ENCODE results near the gene DACH1.

Gene DACH1

GRCh38 chr13:71483733-71484132, 383.3 kb downstream of the DACH1 start:
- no peaks in the 10 kb centered on the region for H3K9me3 Mint-ChIP-seq
- no peak overlapping the region for H3K4me3 Mint-ChIP-seq
- H3K4me1 Mint-ChIP-seq (ENCODE audit: low read depth), result no peaks in the 10 kb centered on the region
- H3K27ac Mint-ChIP-seq, result no peak overlapping the region
- no peaks in the 10 kb centered on the region for H3K27me3 Mint-ChIP-seq (ENCODE audit: low read depth)
- H3K36me3 Mint-ChIP-seq (ENCODE audit: low read depth), result no peaks in the 10 kb centered on the region
- no peak for DNase-seq (ENCODE audit: low spot score)

- Mint-ChIP-seq H3K27ac (no peak overlapping the region), H3K9me3 (no peaks in the 10 kb centered on the region), H3K4me3 (no peak overlapping the region), H3K27me3 (ENCODE audit: low read depth) (no peaks in the 10 kb centered on the region), H3K4me1 (ENCODE audit: low read depth) (no peaks in the 10 kb centered on the region), H3K36me3 (ENCODE audit: low read depth) (no peaks in the 10 kb centered on the region)
- no peak for DNase-seq (ENCODE audit: low spot score)
Observed at GRCh38 chr13:71481501-71481900, 385.5 kb downstream of the DACH1 start.

GRCh38 chr13:71481046-71481445, 386.0 kb downstream of the DACH1 start:
- Mint-ChIP-seq H3K27me3 (ENCODE audit: low read depth) (no peaks in the 10 kb centered on the region), H3K4me1 (ENCODE audit: low read depth) (no peaks in the 10 kb centered on the region), H3K27ac (no peak overlapping the region), H3K9me3 (no peaks in the 10 kb centered on the region), H3K36me3 (ENCODE audit: low read depth) (no peaks in the 10 kb centered on the region), H3K4me3 (no peak overlapping the region)
- no peak for DNase-seq (ENCODE audit: low spot score)

- no peak for DNase-seq (ENCODE audit: low spot score)
- Mint-ChIP-seq H3K4me1 (ENCODE audit: low read depth) (no peaks in the 10 kb centered on the region), H3K9me3 (no peaks in the 10 kb centered on the region), H3K4me3 (no peak overlapping the region), H3K27me3 (ENCODE audit: low read depth) (no peaks in the 10 kb centered on the region), H3K36me3 (ENCODE audit: low read depth) (no peaks in the 10 kb centered on the region), H3K27ac (no peak overlapping the region)
Observed at GRCh38 chr13:71477735-71478134, 389.3 kb downstream of the DACH1 start.

GRCh38 chr13:71474936-71475335, 392.1 kb downstream of the DACH1 start:
- Mint-ChIP-seq H3K36me3 (ENCODE audit: low read depth) (no peaks in the 10 kb centered on the region), H3K27ac (no peak overlapping the region), H3K27me3 (ENCODE audit: low read depth) (no peaks in the 10 kb centered on the region), H3K4me1 (ENCODE audit: low read depth) (no peaks in the 10 kb centered on the region), H3K9me3 (no peaks in the 10 kb centered on the region), H3K4me3 (no peak overlapping the region)
- no peak for DNase-seq (ENCODE audit: low spot score)

GRCh38 chr13:71469626-71470025, 397.4 kb downstream of the DACH1 start:
- Mint-ChIP-seq H3K4me3 (no peak overlapping the region), H3K27me3 (ENCODE audit: low read depth) (no peaks in the 10 kb centered on the region), H3K9me3 (no peaks in the 10 kb centered on the region), H3K27ac (no peak overlapping the region), H3K36me3 (ENCODE audit: low read depth) (no peaks in the 10 kb centered on the region), H3K4me1 (ENCODE audit: low read depth) (no peaks in the 10 kb centered on the region)
- DNase-seq (ENCODE audit: low spot score), result no peak

GRCh38 chr13:71464686-71465085, 402.3 kb downstream of the DACH1 start:
- Mint-ChIP-seq H3K27ac (no peak overlapping the region), H3K4me3 (no peak overlapping the region), H3K27me3 (ENCODE audit: low read depth) (no peaks in the 10 kb centered on the region), H3K4me1 (ENCODE audit: low read depth) (peaks cover 3% of the 10 kb centered on the region), H3K9me3 (no peaks in the 10 kb centered on the region), H3K36me3 (ENCODE audit: low read depth) (no peaks in the 10 kb centered on the region)
- no peak for DNase-seq (ENCODE audit: low spot score)

- H3K27me3 Mint-ChIP-seq (ENCODE audit: low read depth), result no peaks in the 10 kb centered on the region
- no peak for DNase-seq (ENCODE audit: low spot score)
- peaks cover 3% of the 10 kb centered on the region for H3K4me1 Mint-ChIP-seq (ENCODE audit: low read depth)
- H3K4me3 Mint-ChIP-seq, result no peak overlapping the region
- no peaks in the 10 kb centered on the region for H3K9me3 Mint-ChIP-seq
- no peak overlapping the region for H3K27ac Mint-ChIP-seq
- no peaks in the 10 kb centered on the region for H3K36me3 Mint-ChIP-seq (ENCODE audit: low read depth)
Observed at GRCh38 chr13:71461892-71462291, 405.1 kb downstream of the DACH1 start.

GRCh38 chr13:71460211-71460610, 406.8 kb downstream of the DACH1 start:
- no peaks in the 10 kb centered on the region for H3K36me3 Mint-ChIP-seq (ENCODE audit: low read depth)
- H3K9me3 Mint-ChIP-seq, result no peaks in the 10 kb centered on the region
- no peak for DNase-seq (ENCODE audit: low spot score)
- H3K27me3 Mint-ChIP-seq (ENCODE audit: low read depth), result no peaks in the 10 kb centered on the region
- no peak overlapping the region for H3K27ac Mint-ChIP-seq
- no peak overlapping the region for H3K4me3 Mint-ChIP-seq
- peaks cover 3% of the 10 kb centered on the region for H3K4me1 Mint-ChIP-seq (ENCODE audit: low read depth)

- Mint-ChIP-seq H3K27me3 (ENCODE audit: low read depth) (no peaks in the 10 kb centered on the region), H3K4me1 (ENCODE audit: low read depth) (peaks cover 3% of the 10 kb centered on the region), H3K36me3 (ENCODE audit: low read depth) (no peaks in the 10 kb centered on the region), H3K27ac (no peak overlapping the region), H3K9me3 (no peaks in the 10 kb centered on the region), H3K4me3 (no peak overlapping the region)
- DNase-seq (ENCODE audit: low spot score), result no peak
Observed at GRCh38 chr13:71459708-71460107, 407.3 kb downstream of the DACH1 start.

- H3K27me3 Mint-ChIP-seq (ENCODE audit: low read depth), result no peaks in the 10 kb centered on the region
- H3K4me1 Mint-ChIP-seq (ENCODE audit: low read depth), result peaks cover 3% of the 10 kb centered on the region
- H3K27ac Mint-ChIP-seq, result no peak overlapping the region
- no peak for DNase-seq (ENCODE audit: low spot score)
- no peak overlapping the region for H3K4me3 Mint-ChIP-seq
- no peaks in the 10 kb centered on the region for H3K9me3 Mint-ChIP-seq
- H3K36me3 Mint-ChIP-seq (ENCODE audit: low read depth), result no peaks in the 10 kb centered on the region
Observed at GRCh38 chr13:71457645-71458044, 409.4 kb downstream of the DACH1 start.

GRCh38 chr13:71456136-71456535, 410.9 kb downstream of the DACH1 start:
- DNase-seq (ENCODE audit: low spot score), result no peak
- H3K4me1 Mint-ChIP-seq (ENCODE audit: low read depth), result peaks cover 3% of the 10 kb centered on the region
- H3K36me3 Mint-ChIP-seq (ENCODE audit: low read depth), result no peaks in the 10 kb centered on the region
- H3K9me3 Mint-ChIP-seq, result no peaks in the 10 kb centered on the region
- H3K27ac Mint-ChIP-seq, result no peak overlapping the region
- H3K4me3 Mint-ChIP-seq, result no peak overlapping the region
- no peaks in the 10 kb centered on the region for H3K27me3 Mint-ChIP-seq (ENCODE audit: low read depth)

GRCh38 chr13:71454509-71454908, 412.5 kb downstream of the DACH1 start:
- DNase-seq (ENCODE audit: low spot score), result no peak
- H3K9me3 Mint-ChIP-seq, result no peaks in the 10 kb centered on the region
- no peak overlapping the region for H3K27ac Mint-ChIP-seq
- H3K27me3 Mint-ChIP-seq (ENCODE audit: low read depth), result no peaks in the 10 kb centered on the region
- no peak overlapping the region for H3K4me3 Mint-ChIP-seq
- no peaks in the 10 kb centered on the region for H3K36me3 Mint-ChIP-seq (ENCODE audit: low read depth)
- no peaks in the 10 kb centered on the region for H3K4me1 Mint-ChIP-seq (ENCODE audit: low read depth)

- H3K27me3 Mint-ChIP-seq (ENCODE audit: low read depth), result no peaks in the 10 kb centered on the region
- no peaks in the 10 kb centered on the region for H3K36me3 Mint-ChIP-seq (ENCODE audit: low read depth)
- H3K9me3 Mint-ChIP-seq, result no peaks in the 10 kb centered on the region
- no peak overlapping the region for H3K4me3 Mint-ChIP-seq
- no peaks in the 10 kb centered on the region for H3K4me1 Mint-ChIP-seq (ENCODE audit: low read depth)
- no peak overlapping the region for H3K27ac Mint-ChIP-seq
- no peak for DNase-seq (ENCODE audit: low spot score)
Observed at GRCh38 chr13:71448080-71448630, 418.8 kb downstream of the DACH1 start.

- no peak overlapping the region for H3K27ac Mint-ChIP-seq
- DNase-seq (ENCODE audit: low spot score), result no peak
- H3K4me3 Mint-ChIP-seq, result no peak overlapping the region
- no peaks in the 10 kb centered on the region for H3K9me3 Mint-ChIP-seq
- no peaks in the 10 kb centered on the region for H3K4me1 Mint-ChIP-seq (ENCODE audit: low read depth)
- no peaks in the 10 kb centered on the region for H3K36me3 Mint-ChIP-seq (ENCODE audit: low read depth)
- no peaks in the 10 kb centered on the region for H3K27me3 Mint-ChIP-seq (ENCODE audit: low read depth)
Observed at GRCh38 chr13:71437704-71438103, 429.3 kb downstream of the DACH1 start.

Measured in T-helper 2 cell treated with Interferon-gamma antibody and Interleukin-4, amounts not matched to agents 5 μg/mL and 100 μg/mL, for 36 hours (primary cell).